Hepatocyte (in vitro differentiated cells): ENCODE results near the gene GRK5. TPM values are rescaled to one million over a fixed set of nuclear protein-coding genes. Genes with fewer than 3 reads are reported as not detected.

ENCODE experiments used
- DNase-seq: peaks from one replicate; pipeline ENCODE4 v3.0.0-alpha.2; 2016; ENCODE audit warnings: low spot score
- H2AFZ ChIP-seq: fragments of 200-600 bp; sonication (generic); 2 replicates; pipeline ENCODE4 v1.6.0; 2016; ENCODE audit warnings: antibody characterized with exemption, mild to moderate bottlenecking
- H3K27ac ChIP-seq: fragments of 200-600 bp; sonication (generic); 2 replicates; pipeline ENCODE4 v1.5.1; 2016; ENCODE audit warnings: mild to moderate bottlenecking
- H3K27me3 ChIP-seq: fragments of 200-600 bp; sonication (generic); 2 replicates; pipeline ENCODE4 v1.6.1; 2016
- H3K36me3 ChIP-seq: fragments of 200-600 bp; sonication (generic); replicated peaks from 2 replicates; pipeline ENCODE4 v1.5.1; 2016; ENCODE audit warnings: low read depth; ENCODE audit not compliant: insufficient read depth
- H3K4me1 ChIP-seq: fragments of 200-600 bp; sonication (generic); 2 replicates; pipeline ENCODE4 v1.5.1; 2016; ENCODE audit warnings: mild to moderate bottlenecking, moderate library complexity; ENCODE audit not compliant: insufficient read depth
- H3K4me2 ChIP-seq: fragments of 200-600 bp; sonication (generic); 2 replicates; pipeline ENCODE4 v1.6.0; 2016
- H3K4me3 ChIP-seq: fragments of 200-600 bp; sonication (generic); 2 replicates; pipeline ENCODE4 v1.5.1; 2016; ENCODE audit warnings: mild to moderate bottlenecking
- H3K79me2 ChIP-seq: fragments of 200-600 bp; sonication (generic); 2 replicates; pipeline ENCODE4 v1.6.0; 2017; ENCODE audit warnings: mild to moderate bottlenecking
- H3K9me2 ChIP-seq: fragments of 200-600 bp; sonication (generic); replicated peaks from 2 replicates; pipeline ENCODE4 v1.6.0; 2017; ENCODE audit warnings: mild to moderate bottlenecking; ENCODE audit not compliant: insufficient read depth
- H3K9me3 ChIP-seq: fragments of 200-600 bp; sonication (generic); 2 replicates; pipeline ENCODE4 v1.5.1; 2016; ENCODE audit warnings: low read depth, mild to moderate bottlenecking
- H4K20me1 ChIP-seq: fragments of 200-600 bp; sonication (generic); 2 replicates; pipeline ENCODE4 v1.6.0; 2016; ENCODE audit warnings: mild to moderate bottlenecking; ENCODE audit not compliant: insufficient read depth, poor library complexity, severe bottlenecking
- EZH2 ChIP-seq: fragments of 200-600 bp; sonication (generic); IDR thresholded peaks from 2 replicates; pipeline ENCODE4 v1.6.1; 2016; ENCODE audit warnings: antibody characterized with exemption, mild to moderate bottlenecking, borderline replicate concordance
- EZH2phosphoT487 ChIP-seq: fragments of 200-600 bp; sonication (generic); IDR thresholded peaks from one replicate; pipeline ENCODE4 v1.6.1; 2018; ENCODE audit warnings: antibody characterized with exemption, mild to moderate bottlenecking, low read depth, moderate library complexity; ENCODE audit not compliant: unreplicated experiment, severe bottlenecking
- WGBS: methylation state at CpG from one replicate; pipeline ENCODE4 v1.1.6; 2016; ENCODE audit warnings: low lambda C conversion rate; ENCODE audit errors: missing lambda C conversion rate; 5-methylcytosine and 5-hydroxymethylcytosine counted together
- polyA plus RNA-seq: library from polyadenylated mRNA; unstranded; fragments of >200 nt; fragmentation: Nextera tagmentation; extraction: Ambion mirVana; gene quantifications from 2 replicates; pipeline ENCODE4 v1.2.1, GENCODE V29; 2016
- total RNA-seq: library from RNA; depleted of rRNA; stranded (reverse); fragments of >200 nt; gene quantifications from 2 replicates; pipeline ENCODE4 v1.2.3, GENCODE V29; 2014
- TF ChIP-seq, protein P1 (sequence below): fragments of 200-600 bp; sonication (generic); IDR thresholded peaks from 2 replicates; pipeline ENCODE4 v1.5.1; 2016; ENCODE audit warnings: antibody characterized with exemption, mild to moderate bottlenecking; ENCODE audit not compliant: poor library complexity

The GRK5 gene
- total and polyA plus RNA-seq, 2 experiments from 2014 or later: 7.6 to 19.9 TPM

DNA sequence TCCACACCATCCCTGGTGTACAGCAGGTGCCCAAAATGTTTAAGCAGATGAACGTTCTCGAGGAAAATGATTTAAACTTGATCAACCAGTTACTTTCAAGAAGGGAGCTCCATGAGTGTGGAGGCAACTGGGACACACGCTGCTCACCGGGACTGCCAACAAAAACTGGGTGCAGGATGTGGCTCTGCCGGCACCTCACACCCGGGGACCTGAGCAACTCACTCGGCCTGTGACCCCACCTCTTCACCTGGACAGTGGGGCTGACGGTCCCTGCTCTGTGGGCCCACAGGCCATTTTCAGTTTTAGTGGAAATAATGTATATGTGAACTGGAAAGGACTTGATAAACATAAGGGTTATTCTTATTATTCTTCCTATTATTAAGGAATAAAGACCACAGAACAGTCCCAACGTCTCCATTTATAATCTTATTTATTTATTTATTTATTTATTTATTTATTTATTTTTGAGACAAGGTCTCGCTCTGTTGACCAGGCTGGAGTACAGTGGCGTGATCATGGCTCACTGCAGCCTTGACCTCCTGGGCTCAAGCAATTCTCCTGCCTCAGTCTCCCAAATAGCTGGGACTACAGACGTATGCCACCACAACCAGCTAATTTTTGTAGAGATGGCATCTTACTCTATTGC is 274.5 kb downstream of the GRK5 start:
- peaks cover 28% of the 10 kb centered on the region for H3K27me3 ChIP-seq
- no peaks in the 10 kb centered on the region for H3K9me2 ChIP-seq
- H3K79me2 ChIP-seq: no peaks in the 10 kb centered on the region
- no peak for TF ChIP-seq EZH2phosphoT487
- no peak for TF ChIP-seq EZH2
- TF ChIP-seq, protein P1, sequence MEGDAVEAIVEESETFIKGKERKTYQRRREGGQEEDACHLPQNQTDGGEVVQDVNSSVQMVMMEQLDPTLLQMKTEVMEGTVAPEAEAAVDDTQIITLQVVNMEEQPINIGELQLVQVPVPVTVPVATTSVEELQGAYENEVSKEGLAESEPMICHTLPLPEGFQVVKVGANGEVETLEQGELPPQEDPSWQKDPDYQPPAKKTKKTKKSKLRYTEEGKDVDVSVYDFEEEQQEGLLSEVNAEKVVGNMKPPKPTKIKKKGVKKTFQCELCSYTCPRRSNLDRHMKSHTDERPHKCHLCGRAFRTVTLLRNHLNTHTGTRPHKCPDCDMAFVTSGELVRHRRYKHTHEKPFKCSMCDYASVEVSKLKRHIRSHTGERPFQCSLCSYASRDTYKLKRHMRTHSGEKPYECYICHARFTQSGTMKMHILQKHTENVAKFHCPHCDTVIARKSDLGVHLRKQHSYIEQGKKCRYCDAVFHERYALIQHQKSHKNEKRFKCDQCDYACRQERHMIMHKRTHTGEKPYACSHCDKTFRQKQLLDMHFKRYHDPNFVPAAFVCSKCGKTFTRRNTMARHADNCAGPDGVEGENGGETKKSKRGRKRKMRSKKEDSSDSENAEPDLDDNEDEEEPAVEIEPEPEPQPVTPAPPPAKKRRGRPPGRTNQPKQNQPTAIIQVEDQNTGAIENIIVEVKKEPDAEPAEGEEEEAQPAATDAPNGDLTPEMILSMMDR: no peak
- H2AFZ ChIP-seq: no peak overlapping the region
- no peak overlapping the region for H3K27ac ChIP-seq
- 92% methylated on average over 12 of the region's 12 CpGs for WGBS
- H3K36me3 ChIP-seq: no peaks in the 10 kb centered on the region
- H3K9me3 ChIP-seq: no peaks in the 10 kb centered on the region
- no peaks in the 10 kb centered on the region for H4K20me1 ChIP-seq
- no peak overlapping the region for H3K4me3 ChIP-seq
- H3K4me2 ChIP-seq: no peak overlapping the region
- no peaks in the 10 kb centered on the region for H3K4me1 ChIP-seq
- no peak for DNase-seq

DNA sequence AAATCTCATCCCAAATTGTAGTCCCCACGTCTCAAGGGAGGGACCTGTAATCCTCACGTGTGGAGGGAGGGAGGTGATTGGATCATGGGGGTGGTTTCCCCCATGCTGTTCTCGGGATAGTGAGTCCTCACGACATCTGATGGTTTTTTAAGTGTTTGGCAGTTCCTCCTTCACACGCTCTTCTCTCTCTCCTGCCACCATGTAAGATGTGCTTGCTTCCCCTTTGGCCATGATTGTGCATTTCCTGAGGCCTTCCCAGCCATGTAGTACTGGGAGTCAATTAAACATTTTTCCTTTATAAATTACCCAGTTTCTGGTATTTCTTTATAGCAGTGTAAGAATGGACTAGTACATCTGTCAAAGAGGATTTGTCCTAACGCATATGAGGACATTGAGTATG is 275.6 kb downstream of the GRK5 start:
- Histone ChIP-seq H3K27ac (no peak overlapping the region), H3K36me3 (no peaks in the 10 kb centered on the region), H3K27me3 (peaks cover 18% of the 10 kb centered on the region), H3K4me1 (no peaks in the 10 kb centered on the region), H2AFZ (no peak overlapping the region), H3K4me2 (no peak overlapping the region), H4K20me1 (no peaks in the 10 kb centered on the region), H3K9me2 (no peaks in the 10 kb centered on the region), H3K79me2 (no peaks in the 10 kb centered on the region), H3K4me3 (no peak overlapping the region), H3K9me3 (no peaks in the 10 kb centered on the region)
- no peak for DNase-seq
- TF ChIP-seq EZH2phosphoT487 (no peak), EZH2 (no peak)
- TF ChIP-seq, protein P1: no peak
- 95% methylated on average over 6 of the region's 6 CpGs for WGBS

DNA sequence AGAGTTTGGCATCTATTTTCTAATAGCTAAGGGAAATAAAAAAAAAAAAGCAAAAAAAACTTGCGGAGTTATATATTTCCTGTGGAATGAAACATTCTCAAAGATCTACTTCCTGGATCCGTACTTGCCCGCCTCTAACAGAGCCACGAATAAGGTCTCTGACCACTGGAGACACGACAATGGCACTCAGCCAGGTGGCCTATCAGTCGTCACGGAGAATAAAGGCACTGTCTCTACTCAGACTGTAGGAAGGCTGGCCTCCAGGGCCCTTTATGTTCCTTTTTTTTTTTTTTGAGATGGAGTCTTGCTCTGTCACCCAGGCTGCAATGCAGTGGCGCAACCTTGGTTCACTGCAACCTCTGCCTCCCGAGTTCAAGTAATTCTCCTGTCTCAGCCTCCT is 276.5 kb downstream of the GRK5 start:
- Histone ChIP-seq H3K9me2 (no peaks in the 10 kb centered on the region), H3K27me3 (peaks cover 9% of the 10 kb centered on the region), H3K36me3 (no peaks in the 10 kb centered on the region), H3K79me2 (no peaks in the 10 kb centered on the region), H3K4me2 (no peak overlapping the region), H3K4me1 (no peaks in the 10 kb centered on the region), H3K4me3 (no peak overlapping the region), H3K9me3 (no peaks in the 10 kb centered on the region), H2AFZ (no peak overlapping the region), H3K27ac (no peak overlapping the region), H4K20me1 (no peaks in the 10 kb centered on the region)
- 93% methylated on average over 9 of the region's 9 CpGs for WGBS
- TF ChIP-seq, protein P1: no peak
- TF ChIP-seq EZH2 (no peak), EZH2phosphoT487 (no peak)
- DNase-seq: no peak
